ENCODE results near the gene MAGEB4.
"Not testable (repeated sequence)": the region's sequence is repeated elsewhere in the genome, so short reads cannot be mapped to it uniquely, and the experiment has no call there.

Gene MAGEB4

GRCh38 chrX:30241724-30242415, at the start of gene MAGEB4:
MAGEB4 (plus strand) TSS chrX:30242000; CDS start chrX:30242136, 136 bp downstream.
- no peak for DNase-seq (ENCODE audit: low read depth, low spot score)
- no peak within 1 kb of the TSS for H3K27ac ChIP-seq

GRCh38 chrX:30193910-30194309, 47.9 kb upstream of the MAGEB4 start:
- not testable (repeated sequence) for DNase-seq (ENCODE audit: low read depth, low spot score); H3K27ac ChIP-seq

- no peak for DNase-seq (ENCODE audit: low read depth, low spot score)
Observed at GRCh38 chrX:30196322-30196721, 45.5 kb upstream of the MAGEB4 start.

GRCh38 chrX:30212172-30212571, 29.6 kb upstream of the MAGEB4 start:
- H3K27ac ChIP-seq: no peak overlapping the region
- DNase-seq (ENCODE audit: low read depth, low spot score): no peak

More at GRCh38 chrX:30196322-30196721, 45.5 kb upstream of the MAGEB4 start:
- no peak overlapping the region for H3K27ac ChIP-seq

- no peak within 1 kb of the TSS for H3K27ac ChIP-seq
Observed at GRCh38 chrX:30215357-30215843, 26.4 kb upstream of the MAGEB4 start, which contains the start of gene MAGEB2. MAGEB2 (plus strand) TSS chrX:30215563; CDS start chrX:30218581, 3,018 bp downstream.

GRCh38 chrX:30217465-30217864, 24.3 kb upstream of the MAGEB4 start:
- H3K27ac ChIP-seq: no peak overlapping the region
- no peak for DNase-seq (ENCODE audit: low read depth, low spot score)

More at GRCh38 chrX:30215357-30215843, 26.4 kb upstream of the MAGEB4 start, which contains the start of gene MAGEB2:
- no peak for DNase-seq (ENCODE audit: low read depth, low spot score)

GRCh38 chrX:30219372-30219771, 22.4 kb upstream of the MAGEB4 start:
- no peak overlapping the region for H3K27ac ChIP-seq
- DNase-seq (ENCODE audit: low read depth, low spot score): no peak

- no peak overlapping the region for H3K27ac ChIP-seq
- DNase-seq (ENCODE audit: low read depth, low spot score): no peak
Observed at GRCh38 chrX:30220661-30221060, 21.1 kb upstream of the MAGEB4 start.

- no peak overlapping the region for H3K27ac ChIP-seq
- DNase-seq (ENCODE audit: low read depth, low spot score): no peak
Observed at GRCh38 chrX:30224536-30224935, 17.3 kb upstream of the MAGEB4 start.

GRCh38 chrX:30228526-30228925, 13.3 kb upstream of the MAGEB4 start:
- H3K27ac ChIP-seq: no peak overlapping the region
- no peak for DNase-seq (ENCODE audit: low read depth, low spot score)

- DNase-seq (ENCODE audit: low read depth, low spot score): no peak
- no peak within 1 kb of the TSS for H3K27ac ChIP-seq
Observed at GRCh38 chrX:30230395-30230794, 11.4 kb upstream of the MAGEB4 start, which contains the start of gene MAGEB3. MAGEB3 (plus strand) TSS chrX:30230657; CDS start chrX:30235925, 5,268 bp downstream.

- no peak for DNase-seq (ENCODE audit: low read depth, low spot score)
- no peak within 1 kb of the TSS for H3K27ac ChIP-seq
Observed at GRCh38 chrX:30246769-30247489, 5.1 kb downstream of the MAGEB4 start, which contains the start of gene MAGEB1. MAGEB1 (plus strand) TSS chrX:30247146; CDS start chrX:30250494, 3,348 bp downstream.

- H3K27ac ChIP-seq: no peak overlapping the region
- DNase-seq (ENCODE audit: low read depth, low spot score): no peak
Observed at GRCh38 chrX:30248854-30249253, 7.1 kb downstream of the MAGEB4 start.

GRCh38 chrX:30253257-30253656, 11.5 kb downstream of the MAGEB4 start:
- DNase-seq (ENCODE audit: low read depth, low spot score): no peak
- no peak overlapping the region for H3K27ac ChIP-seq

GRCh38 chrX:30259927-30260326, 18.1 kb downstream of the MAGEB4 start:
- no peak for DNase-seq (ENCODE audit: low read depth, low spot score)
- H3K27ac ChIP-seq: no peak overlapping the region

- H3K27ac ChIP-seq: no peak overlapping the region
- no peak for DNase-seq (ENCODE audit: low read depth, low spot score)
Observed at GRCh38 chrX:30261012-30261411, 19.2 kb downstream of the MAGEB4 start.

GRCh38 chrX:30262763-30263162, 21.0 kb downstream of the MAGEB4 start:
- no peak overlapping the region for H3K27ac ChIP-seq
- DNase-seq (ENCODE audit: low read depth, low spot score): no peak

GRCh38 chrX:30270639-30271038, 28.8 kb downstream of the MAGEB4 start:
- no peak for DNase-seq (ENCODE audit: low read depth, low spot score)
- H3K27ac ChIP-seq: no peak overlapping the region

GRCh38 chrX:30275498-30275897, 33.7 kb downstream of the MAGEB4 start:
- no peak for DNase-seq (ENCODE audit: low read depth, low spot score)
- no peak overlapping the region for H3K27ac ChIP-seq

GRCh38 chrX:30278365-30278764, 36.6 kb downstream of the MAGEB4 start:
- DNase-seq (ENCODE audit: low read depth, low spot score): no peak
- H3K27ac ChIP-seq: no peak overlapping the region

GRCh38 chrX:30280428-30280827, 38.6 kb downstream of the MAGEB4 start:
- no peak for DNase-seq (ENCODE audit: low read depth, low spot score)

More at GRCh38 chrX:30280428-30280827, 38.6 kb downstream of the MAGEB4 start:
- H3K27ac ChIP-seq: no peak overlapping the region
